CD14-positive monocyte (primary cell): ENCODE results near the gene VWC2L. TPM values are rescaled to one million over a fixed set of nuclear protein-coding genes. Genes with fewer than 3 reads are reported as not detected.

Experiments used
- DNase-seq, 3 donors: peaks; one replicate each; pipeline ENCODE4 v3.0.0-alpha.2; 2011 to 2022
- H2AFZ ChIP-seq: 2 replicates; pipeline ENCODE4 v1.6.0; 2012; ENCODE audit warnings: mild to moderate bottlenecking, low read depth, low read length, inconsistent platforms; ENCODE audit not compliant: insufficient read depth, poor library complexity, severe bottlenecking
- H3K27ac ChIP-seq, 2 donors: 1 replicate in 1 of 2; 2 replicates in 1 of 2; pipeline ENCODE4 v1.5.1; 2012 to 2013; ENCODE audit warnings: low read length in 2 of 2, control low read depth in 1 of 2, inconsistent platforms in 1 of 2, low read depth in 1 of 2, mild to moderate bottlenecking in 1 of 2
- H3K27me3 ChIP-seq, 2 donors: one replicate each; pipeline versions ENCODE4 v1.6.0 to v1.6.1; 2011 to 2013; ENCODE audit warnings: low read length in 2 of 2; ENCODE audit not compliant: control insufficient read depth in 2 of 2, insufficient read depth in 2 of 2
- H3K36me3 ChIP-seq, 2 donors: replicated peaks in 1 of 2; 1 replicate in 1 of 2; 2 replicates in 1 of 2; pipeline versions ENCODE4 v1.5.1 to v1.6.1; 2012 to 2013; ENCODE audit warnings: low read length in 2 of 2, control low read depth in 1 of 2, inconsistent platforms in 1 of 2, mild to moderate bottlenecking in 1 of 2; ENCODE audit not compliant: insufficient read depth in 2 of 2, control insufficient read depth in 1 of 2
- H3K4me1 ChIP-seq, 2 donors: 1 replicate in 1 of 2; 2 replicates in 1 of 2; pipeline versions ENCODE4 v1.5.1 to v1.6.1; 2012 to 2013; ENCODE audit warnings: low read length in 2 of 2, control low read depth in 1 of 2, inconsistent platforms in 1 of 2, mild to moderate bottlenecking in 1 of 2, moderate library complexity in 1 of 2; ENCODE audit not compliant: insufficient read depth in 2 of 2, control insufficient read depth in 1 of 2
- H3K4me2 ChIP-seq: replicated peaks from 2 replicates; pipeline ENCODE3; 2012; ENCODE audit warnings: low read length, moderate library complexity, mild to moderate bottlenecking; ENCODE audit not compliant: poor library complexity, severe bottlenecking; ENCODE audit errors: extremely low read depth
- H3K4me3 ChIP-seq, 3 experiments: fragments of 200-600 bp in 1 of 3; sonication (generic) in 1 of 3; replicated peaks in 1 of 3; 1 replicate in 2 of 3; 2 replicates in 1 of 3; pipeline ENCODE4 v1.5.1; 2011 to 2013; ENCODE audit warnings: low read length in 3 of 3, mild to moderate bottlenecking in 3 of 3, control low read depth in 2 of 3, low read depth in 2 of 3, inconsistent platforms in 1 of 3, moderate library complexity in 1 of 3
- H3K79me2 ChIP-seq: 2 replicates; pipeline ENCODE4 v1.6.0; 2012; ENCODE audit warnings: mild to moderate bottlenecking, control low read depth, inconsistent platforms, low read length, moderate library complexity; ENCODE audit not compliant: insufficient read depth
- H3K9ac ChIP-seq: 2 replicates; pipeline ENCODE4 v1.6.0; 2017; ENCODE audit warnings: low read length, mild to moderate bottlenecking; ENCODE audit not compliant: insufficient read depth, poor library complexity, severe bottlenecking
- H3K9me3 ChIP-seq, 2 donors: replicated peaks in 1 of 2; 1 replicate in 1 of 2; 2 replicates in 1 of 2; pipeline versions ENCODE4 v1.5.1 to v1.6.1; 2012 to 2013; ENCODE audit warnings: low read length in 2 of 2, control low read depth in 1 of 2; ENCODE audit not compliant: control insufficient read depth in 1 of 2, insufficient read depth in 1 of 2
- H4K20me1 ChIP-seq: 2 replicates; pipeline ENCODE4 v1.6.0; 2012; ENCODE audit warnings: mild to moderate bottlenecking, low read length, control low read depth, moderate library complexity; ENCODE audit not compliant: insufficient read depth
- H3K27ac Mint-ChIP-seq, 7 donors: one replicate each; pipeline ENCODE4 v1.8.0; 2020; ENCODE audit warnings: mild to moderate bottlenecking in 7 of 7, mixed read lengths in 7 of 7, moderate library complexity in 6 of 7, inconsistent platforms in 2 of 7
- H3K27me3 Mint-ChIP-seq, 3 donors: one replicate each; pipeline ENCODE4 v1.8.0; 2021 to 2022; ENCODE audit warnings: low read depth in 3 of 3, mild to moderate bottlenecking in 3 of 3, mixed read lengths in 3 of 3, moderate library complexity in 3 of 3, inconsistent platforms in 1 of 3
- H3K36me3 Mint-ChIP-seq, 2 donors: one replicate each; pipeline ENCODE4 v1.8.0; 2020; ENCODE audit warnings: mixed read lengths in 2 of 2, inconsistent platforms in 1 of 2, mild to moderate bottlenecking in 1 of 2
- H3K4me1 Mint-ChIP-seq: one replicate; pipeline ENCODE4 v1.8.0; 2020; ENCODE audit warnings: mild to moderate bottlenecking, mixed read lengths
- H3K4me3 Mint-ChIP-seq, 2 donors: one replicate each; pipeline ENCODE4 v1.8.0; 2020; ENCODE audit warnings: mild to moderate bottlenecking in 2 of 2, mixed read lengths in 2 of 2, moderate library complexity in 1 of 2
- H3K9me3 Mint-ChIP-seq, 7 donors: one replicate each; pipeline ENCODE4 v1.8.0; 2020 to 2022; ENCODE audit warnings: mixed read lengths in 7 of 7, mild to moderate bottlenecking in 6 of 7, moderate library complexity in 6 of 7, inconsistent platforms in 2 of 7
- CTCF ChIP-seq: fragments of 200-600 bp; IDR thresholded peaks from one replicate; pipeline ENCODE4 v1.8.0; 2022; ENCODE audit warnings: antibody characterized with exemption, mild to moderate bottlenecking
- WGBS: methylation state at CpG from one replicate; pipeline ENCODE4 v1.1.5; 2013; ENCODE audit warnings: missing lambda C conversion rate; ENCODE audit not compliant: insufficient coverage; 5-methylcytosine and 5-hydroxymethylcytosine counted together
- intact Hi-C, 2 donors: fragments of 100-400 bp; cut with micrococcal nuclease; formaldehyde crosslinking; loops; one replicate each; pipeline versions ENCODE4 v1.15.0 to v1.15.1; 2023
- polyA plus RNA-seq, 3 donors: library from polyadenylated mRNA; depleted of rRNA in 1 of 3; unstranded in 2 of 3; stranded (reverse) in 1 of 3; fragments of 300-500 nt in 2 of 3; fragments of >200 nt in 1 of 3; fragmentation: Illumina TruSeq in 2 of 3; gene quantifications; 1 replicate in 2 of 3; 2 replicates in 1 of 3; pipeline ENCODE4 v1.2.3, GENCODE V29; 2012 to 2021

VWC2L gene
- polyA plus RNA-seq, 3 donors = not detected

GRCh38 chr2:214611015-214611414 is 200.2 kb downstream of the VWC2L start:
- Histone ChIP-seq H3K27me3 (no peaks in the 10 kb centered on the region), H3K4me3 (no peak overlapping the region), H3K27ac (no peak overlapping the region), H3K4me2 (no peak overlapping the region), H3K9ac (no peak overlapping the region), H3K4me1 (no peaks in the 10 kb centered on the region), H4K20me1 (no peaks in the 10 kb centered on the region), H3K36me3 (no peaks in the 10 kb centered on the region), H3K79me2 (no peaks in the 10 kb centered on the region), H3K9me3 (peaks cover 0 to 6% of the 10 kb centered on the region in 2 donors), H2AFZ (no peak overlapping the region)
- H3K9me3 Mint-ChIP-seq = peaks cover 0 to 8% (median 4%) of the 10 kb centered on the region in 7 donors
- no peak overlapping the region for H3K27ac Mint-ChIP-seq
- no CpG with 5 or more reads among the region's 1 CpG for WGBS
- H3K4me3 Mint-ChIP-seq = no peak overlapping the region
- no peak for TF ChIP-seq CTCF
- no peaks in the 10 kb centered on the region for H3K4me1 Mint-ChIP-seq
- DNase-seq = no peak
- intact Hi-C loops = no loop called here
- H3K36me3 Mint-ChIP-seq = no peaks in the 10 kb centered on the region
- no peaks in the 10 kb centered on the region for H3K27me3 Mint-ChIP-seq

- H3K27me3 Mint-ChIP-seq = no peaks in the 10 kb centered on the region
- no peak overlapping the region for H3K4me3 ChIP-seq
- H3K9me3 Mint-ChIP-seq = peaks cover 0 to 8% (median 3%) of the 10 kb centered on the region in 7 donors
- TF ChIP-seq CTCF = no peak
- no peak overlapping the region for H3K4me2 ChIP-seq
- no peak overlapping the region for H3K4me3 Mint-ChIP-seq
- intact Hi-C loops = no loop called here
- H2AFZ ChIP-seq = no peak overlapping the region
- no peak overlapping the region for H3K27ac Mint-ChIP-seq
- no peaks in the 10 kb centered on the region for H3K4me1 Mint-ChIP-seq
- no peaks in the 10 kb centered on the region for H4K20me1 ChIP-seq
- DNase-seq = no peak
- H3K36me3 Mint-ChIP-seq = no peaks in the 10 kb centered on the region
- H3K9ac ChIP-seq = no peak overlapping the region
- H3K27me3 ChIP-seq = no peaks in the 10 kb centered on the region
- peaks cover 4% of the 10 kb centered on the region in 2 donors for H3K9me3 ChIP-seq
- no peaks in the 10 kb centered on the region for H3K4me1 ChIP-seq
- no peaks in the 10 kb centered on the region for H3K79me2 ChIP-seq
- H3K27ac ChIP-seq = no peak overlapping the region
- no peaks in the 10 kb centered on the region for H3K36me3 ChIP-seq
- 100% methylated on average over 1 of the region's 3 CpGs for WGBS
Measured at GRCh38 chr2:214624166-214624760, 213.4 kb downstream of the VWC2L start.
